Peyer's patch (tissue), 4 donors: ENCODE data around the gene C9orf40.

ENCODE experiments used
- CTCF ChIP-seq, 6 experiments: fragments of 450-650 bp in 4 of 6; fragments of 200-600 bp in 2 of 6; sonication (generic) in 1 of 6; IDR thresholded peaks; one replicate each; pipeline ENCODE4 v1.5.1; 2017 to 2019; ENCODE audit warnings: antibody characterized with exemption in 6 of 6, mild to moderate bottlenecking in 3 of 6, moderate library complexity in 1 of 6
- POLR2A ChIP-seq, 2 donors: fragments of 450-650 bp; IDR thresholded peaks; one replicate each; pipeline ENCODE4 v1.5.1; 2017; ENCODE audit warnings: antibody characterized with exemption in 2 of 2, mild to moderate bottlenecking in 2 of 2, moderate library complexity in 2 of 2

GRCh38 chr9:75000835-75001234 lies 48.1 kb upstream of the C9orf40 start:
- TF ChIP-seq CTCF (IDR thresholded peaks at IDR 0.05), result no peak
- TF ChIP-seq POLR2A (IDR thresholded peaks at IDR 0.05), result no peak
